Posterior vena cava (tissue), 2 donors: ENCODE data around the gene KLHDC4. TPM values are rescaled to one million over a fixed set of nuclear protein-coding genes. Genes with fewer than 3 reads are reported as not detected.
"Not testable (repeated sequence)": the region's sequence is repeated elsewhere in the genome, so short reads cannot be mapped to it uniquely, and the experiment has no call there.

Experiments
- DNase-seq: peaks from one replicate; pipeline ENCODE4 v3.0.0-alpha.2; 2020; ENCODE audit warnings: low spot score
- intact Hi-C, 2 donors: fragments of 100-400 bp; cut with DNase I; formaldehyde crosslinking; loops; one replicate each; pipeline versions ENCODE4 v1.14.1 to v1.14.2; 2022 to 2023
- total RNA-seq, 2 donors: library from RNA; stranded (reverse); fragmentation: NEBNext Ultra II Directional; extraction: Animal tissue kit (Norgen Biotek cat#: 25700); gene quantifications; one replicate each; pipeline ENCODE4 v1.2.1, GENCODE V29; 2021
- donor health status: DM: yes; HTN: yes; CAD: no.
- donor health status: DM: yes; HTN: yes; CAD: no.

The KLHDC4 gene
- total RNA-seq, 2 donors from 2014 or later: 19.8 to 21.9 TPM

- intact Hi-C loops: no loop called here
Observed at GRCh38 chr16:87691686-87692079, 74.1 kb downstream of the KLHDC4 start.

GRCh38 chr16:87690911-87691685 lies 74.7 kb downstream of the KLHDC4 start:
- intact Hi-C loops: no loop called here
- no peak for DNase-seq

More at GRCh38 chr16:87691686-87692079, 74.1 kb downstream of the KLHDC4 start:
- no peak for DNase-seq

GRCh38 chr16:87689956-87690465 lies 75.8 kb downstream of the KLHDC4 start:
- intact Hi-C loops: no loop called here
- DNase-seq: no peak

- intact Hi-C loops: no loop called here
- no peak for DNase-seq
Observed at GRCh38 chr16:87688876-87689815, 76.6 kb downstream of the KLHDC4 start.

GRCh38 chr16:87687998-87688529 lies 77.7 kb downstream of the KLHDC4 start:
- no peak for DNase-seq
- intact Hi-C loops: no loop called here

- no peak for DNase-seq
- intact Hi-C loops: no loop called here
Observed at GRCh38 chr16:87687126-87687910, 78.5 kb downstream of the KLHDC4 start.

- DNase-seq: no peak
- intact Hi-C loops: no loop called here
Observed at GRCh38 chr16:87686697-87687096, 79.1 kb downstream of the KLHDC4 start.

GRCh38 chr16:87685766-87686165 lies 80.0 kb downstream of the KLHDC4 start:
- DNase-seq: no peak
- intact Hi-C loops: no loop called here

- no peak for DNase-seq
- intact Hi-C loops: no loop called here
Observed at GRCh38 chr16:87685405-87685755, 80.4 kb downstream of the KLHDC4 start.

GRCh38 chr16:87684711-87685404 lies 80.9 kb downstream of the KLHDC4 start:
- DNase-seq: no peak
- intact Hi-C loops: no loop called here

- intact Hi-C loops: no loop called here
- DNase-seq: no peak
Observed at GRCh38 chr16:87684106-87684677, 81.6 kb downstream of the KLHDC4 start.

GRCh38 chr16:87682852-87683399 lies 82.9 kb downstream of the KLHDC4 start:
- intact Hi-C loops: no loop called here

GRCh38 chr16:87681981-87682570 lies 83.7 kb downstream of the KLHDC4 start:
- DNase-seq: no peak
- intact Hi-C loops: no loop called here

More at GRCh38 chr16:87682852-87683399, 82.9 kb downstream of the KLHDC4 start:
- no peak for DNase-seq

- intact Hi-C loops, DNase-seq: not testable (repeated sequence)
Observed at GRCh38 chr16:87681051-87681602, 84.7 kb downstream of the KLHDC4 start.

GRCh38 chr16:87680272-87680644 lies 85.5 kb downstream of the KLHDC4 start:
- intact Hi-C loops: no loop called here

GRCh38 chr16:87679593-87680271 lies 86.1 kb downstream of the KLHDC4 start:
- intact Hi-C loops: no loop called here
- no peak for DNase-seq

More at GRCh38 chr16:87680272-87680644, 85.5 kb downstream of the KLHDC4 start:
- DNase-seq: no peak

- intact Hi-C loops: no loop called here
- no peak for DNase-seq
Observed at GRCh38 chr16:87678618-87679017, 87.2 kb downstream of the KLHDC4 start.
